ENCODE data around the gene LMOD2. TPM values are rescaled to one million over a fixed set of nuclear protein-coding genes. Genes with fewer than 3 reads are reported as not detected.

Gene LMOD2
- total and polyA plus RNA-seq, 2 experiments from 2014 or later, result not detected

GRCh38 chr7:123682690-123683089 is 27.0 kb downstream of the LMOD2 start:
- H3K9me2 ChIP-seq (ENCODE audit: insufficient read depth), result no peaks in the 10 kb centered on the region
- no peak overlapping the region for H3K4me3 ChIP-seq
- H3K9me3 Mint-ChIP-seq, result no peaks in the 10 kb centered on the region
- H2AFZ ChIP-seq, result no peak overlapping the region
- no peaks in the 10 kb centered on the region for H3K27me3 Mint-ChIP-seq (ENCODE audit: insufficient read depth, low read depth, poor library complexity)
- H3K36me3 ChIP-seq (ENCODE audit: insufficient read depth), result peaks cover 9% of the 10 kb centered on the region; the same call in 1 of the 2 replicates
- no peak overlapping the region for H3K4me2 ChIP-seq
- ATAC-seq (peak; percentile 57), DNase-seq (ENCODE audit: low spot score) (peak; percentile 82)
- H3K27ac Mint-ChIP-seq, result no peak overlapping the region
- H3K4me1 ChIP-seq (ENCODE audit: insufficient read depth), result 0 out of 2 replicates have a peak, but pooled peaks cover 4% of the 10 kb centered on the region
- no peak for TF ChIP-seq NANOG (IDR thresholded peaks at IDR 0.05; ENCODE audit: borderline replicate concordance)
- TF ChIP-seq, protein P1, sequence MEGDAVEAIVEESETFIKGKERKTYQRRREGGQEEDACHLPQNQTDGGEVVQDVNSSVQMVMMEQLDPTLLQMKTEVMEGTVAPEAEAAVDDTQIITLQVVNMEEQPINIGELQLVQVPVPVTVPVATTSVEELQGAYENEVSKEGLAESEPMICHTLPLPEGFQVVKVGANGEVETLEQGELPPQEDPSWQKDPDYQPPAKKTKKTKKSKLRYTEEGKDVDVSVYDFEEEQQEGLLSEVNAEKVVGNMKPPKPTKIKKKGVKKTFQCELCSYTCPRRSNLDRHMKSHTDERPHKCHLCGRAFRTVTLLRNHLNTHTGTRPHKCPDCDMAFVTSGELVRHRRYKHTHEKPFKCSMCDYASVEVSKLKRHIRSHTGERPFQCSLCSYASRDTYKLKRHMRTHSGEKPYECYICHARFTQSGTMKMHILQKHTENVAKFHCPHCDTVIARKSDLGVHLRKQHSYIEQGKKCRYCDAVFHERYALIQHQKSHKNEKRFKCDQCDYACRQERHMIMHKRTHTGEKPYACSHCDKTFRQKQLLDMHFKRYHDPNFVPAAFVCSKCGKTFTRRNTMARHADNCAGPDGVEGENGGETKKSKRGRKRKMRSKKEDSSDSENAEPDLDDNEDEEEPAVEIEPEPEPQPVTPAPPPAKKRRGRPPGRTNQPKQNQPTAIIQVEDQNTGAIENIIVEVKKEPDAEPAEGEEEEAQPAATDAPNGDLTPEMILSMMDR (conservative IDR thresholded peaks at IDR 0.05; ENCODE audit: low read depth in 2 of 2), result peak; percentile 66
- H3K36me3 Mint-ChIP-seq (ENCODE audit: low read depth), result peaks cover 8% of the 10 kb centered on the region; the same call in 1 of the 3 replicates
- H3K4me3 Mint-ChIP-seq, result no peak overlapping the region
- H3K27ac ChIP-seq (ENCODE audit: low read depth), result no peak overlapping the region
- no peaks in the 10 kb centered on the region for H4K20me1 ChIP-seq (replicated peaks; ENCODE audit: insufficient read depth)
- no peaks in the 10 kb centered on the region for H3K27me3 ChIP-seq (ENCODE audit: insufficient read depth)
- no peaks in the 10 kb centered on the region for H3F3A ChIP-seq (replicated peaks; ENCODE audit: low read depth)
- H3K4me1 Mint-ChIP-seq, result peaks cover 15% of the 10 kb centered on the region
- no peaks in the 10 kb centered on the region for H3K79me2 ChIP-seq (replicated peaks; ENCODE audit: insufficient read depth)

GRCh38 chr7:123687161-123687560 is 31.5 kb downstream of the LMOD2 start:
- ATAC-seq, result no peak
- no peak overlapping the region for H2AFZ ChIP-seq
- TF ChIP-seq EZH2phosphoT487 (IDR thresholded peaks at IDR 0.05; ENCODE audit: unreplicated experiment) (no peak), CREB1 (CRISPR knock-in tag; IDR thresholded peaks at IDR 0.05; ENCODE audit: low read depth) (no peak), REST (IDR thresholded peaks at IDR 0.05; ENCODE audit: unreplicated experiment) (no peak), ZNF114 (CRISPR knock-in tag; IDR thresholded peaks at IDR 0.05) (no peak), STAT1 (IDR thresholded peaks at IDR 0.05; ENCODE audit: unreplicated experiment) (no peak), ZNF462 (CRISPR knock-in tag; IDR thresholded peaks at IDR 0.05) (no peak), ZNF331 (CRISPR knock-in tag; IDR thresholded peaks at IDR 0.05; ENCODE audit: low read depth) (no peak), POLR2AphosphoS5 (IDR thresholded peaks at IDR 0.05; ENCODE audit: low read depth) (no peak), NANOG (IDR thresholded peaks at IDR 0.05; ENCODE audit: borderline replicate concordance) (no peak), JUNB (IDR thresholded peaks at IDR 0.05; ENCODE audit: unreplicated experiment) (no peak)

More at GRCh38 chr7:123687161-123687560, 31.5 kb downstream of the LMOD2 start:
- no peak overlapping the region for H3K4me3 Mint-ChIP-seq
- no peaks in the 10 kb centered on the region for H3K27me3 ChIP-seq (ENCODE audit: insufficient read depth)
- no peak for DNase-seq (ENCODE audit: low spot score)
- peaks cover 10% of the 10 kb centered on the region; the same call in 1 of the 2 replicates for H3K36me3 ChIP-seq (ENCODE audit: insufficient read depth)
- no peak overlapping the region for H3K4me3 ChIP-seq
- peaks cover 21% of the 10 kb centered on the region for H3K4me1 Mint-ChIP-seq
- H4K20me1 ChIP-seq (replicated peaks; ENCODE audit: insufficient read depth), result no peaks in the 10 kb centered on the region
- H3K27me3 Mint-ChIP-seq (ENCODE audit: insufficient read depth, low read depth, poor library complexity), result no peaks in the 10 kb centered on the region
- H3K9me3 Mint-ChIP-seq, result no peaks in the 10 kb centered on the region
- H3K9me2 ChIP-seq (ENCODE audit: insufficient read depth), result no peaks in the 10 kb centered on the region
- H3K4me2 ChIP-seq, result no peak overlapping the region
- H3K27ac ChIP-seq (ENCODE audit: low read depth), result no peak overlapping the region
- H3K36me3 Mint-ChIP-seq (ENCODE audit: low read depth), result peaks cover 24% of the 10 kb centered on the region
- no peaks in the 10 kb centered on the region for H3F3A ChIP-seq (replicated peaks; ENCODE audit: low read depth)
- H3K4me1 ChIP-seq (ENCODE audit: insufficient read depth), result peaks cover 12% of the 10 kb centered on the region
- H3K79me2 ChIP-seq (replicated peaks; ENCODE audit: insufficient read depth), result peaks cover 11% of the 10 kb centered on the region
- peak overlapping the region; percentile 42; the same call in 1 of the 2 replicates for H3K27ac Mint-ChIP-seq
